ENCODE data around the gene PDK1.

PDK1 gene

GRCh38 chr2:172655091-172655837 lies 99.4 kb downstream of the PDK1 start:
- DNase-seq = no peak

GRCh38 chr2:172655838-172656573 lies 100.1 kb downstream of the PDK1 start:
- no peak for DNase-seq
